HG02763 (cell line): ENCODE results near the gene SFPQ.
"Not testable (repeated sequence)": the region's sequence is repeated elsewhere in the genome, so short reads cannot be mapped to it uniquely, and the experiment has no call there.

Source experiments
- ATAC-seq: cut with Tn5 transposase; IDR thresholded peaks from one replicate; pipeline ENCODE4 v1.9.1; 2021; ENCODE audit warnings: mild to moderate bottlenecking, moderate library complexity; ENCODE audit not compliant: unreplicated experiment

SFPQ gene

DNA sequence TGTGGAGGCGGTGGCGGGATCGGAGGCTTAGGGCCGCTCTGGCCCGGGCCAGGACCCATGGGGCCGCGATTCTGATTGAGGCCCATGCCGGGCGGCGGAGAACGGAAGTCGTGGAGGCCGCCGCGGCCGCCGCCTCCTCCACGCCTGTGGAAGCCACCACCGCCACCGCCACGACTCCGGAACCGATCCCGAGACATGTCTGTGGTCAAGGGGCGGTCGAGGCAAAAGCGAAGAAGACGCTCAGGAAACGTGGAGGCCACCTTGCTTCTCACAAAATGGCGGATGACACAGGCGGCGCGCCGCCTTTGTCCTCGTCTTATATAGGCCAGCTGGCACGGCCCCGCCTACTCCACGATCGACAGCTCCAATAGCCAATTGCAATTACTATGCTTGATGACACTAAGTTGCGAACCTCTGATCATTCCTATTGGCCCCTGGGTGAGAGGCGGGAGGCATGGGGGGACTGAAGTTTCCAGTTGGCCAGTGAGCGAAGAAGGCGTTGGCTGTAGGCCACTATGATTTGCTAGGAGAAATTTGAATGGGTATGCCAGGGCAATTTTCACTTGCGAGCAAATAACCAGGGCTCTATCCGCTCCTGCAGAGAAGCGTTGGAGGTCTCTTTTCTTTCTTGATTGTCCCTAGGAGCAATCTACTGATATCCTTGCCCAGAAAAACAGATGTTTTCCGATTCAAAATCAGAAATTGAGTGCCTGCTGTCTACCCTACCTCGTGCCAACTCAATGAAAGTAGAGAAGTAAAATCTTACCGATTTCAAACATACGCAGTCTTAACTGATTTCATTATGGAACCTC lies at the start of gene SFPQ:
SFPQ (minus strand) TSS at position 293 of the 812 bp plus-strand sequence; CDS start at position 197, 96 bp downstream.
- peak; percentile 90 for ATAC-seq

DNA sequence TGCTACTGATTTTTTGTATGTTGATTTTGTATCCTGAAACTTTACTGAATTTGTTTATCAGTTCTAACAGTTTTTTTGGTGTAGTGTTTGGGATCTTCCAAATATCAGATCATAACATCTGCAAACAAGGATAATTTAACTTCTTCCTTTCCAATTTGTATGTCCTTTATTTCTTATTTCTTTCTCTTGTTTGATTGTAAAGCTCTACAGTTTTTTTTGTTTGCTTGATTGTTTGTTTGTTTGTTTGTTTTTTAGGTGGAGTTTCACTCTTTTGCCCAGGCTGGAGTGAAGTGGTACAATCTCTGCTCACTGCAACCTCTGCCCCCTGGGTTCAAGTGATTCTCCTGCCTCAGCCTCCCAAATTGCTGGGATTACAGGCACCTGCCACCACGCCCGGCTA lies 43.8 kb upstream of the SFPQ start:
- ATAC-seq = not testable (repeated sequence)

GRCh38 chr1:35231287-35231686 lies 38.3 kb upstream of the SFPQ start:
- no peak for ATAC-seq

GRCh38 chr1:35229587-35230360 lies 36.8 kb upstream of the SFPQ start:
- ATAC-seq = no peak

DNA sequence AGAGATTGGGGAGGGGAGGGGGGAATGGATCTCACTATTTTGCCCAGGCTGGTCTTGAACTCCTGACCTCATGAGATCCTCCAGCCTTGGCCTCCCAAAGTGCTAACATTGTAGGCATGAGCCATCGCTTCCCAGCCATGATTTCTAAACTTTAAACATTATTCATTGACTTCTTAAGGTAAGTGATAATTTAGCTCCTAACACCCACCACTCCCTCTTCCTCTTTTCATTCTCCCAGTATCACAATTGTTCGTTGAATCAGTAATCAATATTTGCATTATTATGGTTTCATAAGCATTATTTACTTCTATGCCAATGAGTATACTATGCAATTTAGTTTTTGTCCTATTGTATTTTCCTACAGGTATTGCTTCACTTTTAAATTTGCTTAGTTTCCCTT lies 33.6 kb upstream of the SFPQ start:
- ATAC-seq = no peak

- ATAC-seq = no peak
Measured at GRCh38 chr1:35223084-35223630, 30.2 kb upstream of the SFPQ start.

DNA sequence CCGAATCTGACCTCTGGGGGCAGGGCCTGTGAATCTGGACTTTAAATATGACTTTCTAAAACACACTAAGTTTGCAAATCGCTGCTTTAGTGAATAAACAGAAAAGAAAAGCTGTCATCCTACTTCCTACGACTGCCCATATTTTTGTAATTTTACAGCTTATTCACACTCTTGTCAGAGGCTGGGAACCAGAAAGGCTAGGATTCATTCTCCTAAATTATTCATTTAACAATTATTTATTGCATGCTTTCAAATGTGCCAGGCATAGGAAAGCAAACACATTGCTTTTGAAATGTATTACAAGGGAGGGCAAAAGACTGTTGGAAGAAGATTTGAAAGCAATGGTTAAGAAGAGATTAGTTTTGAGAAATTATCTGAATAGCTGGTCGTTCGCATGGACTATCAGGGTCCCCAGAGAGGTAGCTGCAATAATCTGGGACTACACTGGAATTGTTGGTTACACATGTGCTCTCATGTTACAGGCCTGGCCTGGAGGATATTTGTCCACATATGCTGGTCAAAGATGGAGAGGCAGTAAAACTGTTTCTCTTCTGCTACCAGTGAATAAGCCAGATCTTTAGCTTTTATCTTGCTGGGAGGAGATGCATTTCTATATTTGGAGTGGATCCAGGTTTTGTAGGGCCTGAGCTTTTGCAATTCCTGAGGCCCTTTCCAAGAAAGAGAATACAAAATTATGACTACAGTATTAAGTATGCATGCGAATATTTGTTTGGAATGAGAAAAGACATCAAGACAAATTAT lies 29.6 kb upstream of the SFPQ start:
- ATAC-seq = no peak

DNA sequence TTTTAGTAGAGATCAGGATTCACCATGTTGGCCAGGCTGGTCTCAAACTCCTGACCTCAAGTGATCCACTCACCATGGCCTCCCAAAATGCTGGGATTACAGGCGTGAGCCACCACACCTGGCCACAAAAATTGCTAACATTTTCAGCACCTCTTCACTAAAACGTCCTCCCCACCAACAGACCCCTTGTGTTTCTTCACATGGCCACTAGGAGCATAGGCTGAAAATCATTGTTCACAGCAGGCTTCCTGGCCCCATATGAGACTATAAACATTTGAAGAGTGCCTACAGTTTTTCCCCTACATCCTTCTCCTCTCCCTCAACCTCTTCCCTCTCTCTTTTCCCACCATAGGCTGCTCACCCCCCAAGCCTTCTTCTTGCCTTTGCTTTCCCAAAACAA lies 28.0 kb upstream of the SFPQ start:
- no peak for ATAC-seq

DNA sequence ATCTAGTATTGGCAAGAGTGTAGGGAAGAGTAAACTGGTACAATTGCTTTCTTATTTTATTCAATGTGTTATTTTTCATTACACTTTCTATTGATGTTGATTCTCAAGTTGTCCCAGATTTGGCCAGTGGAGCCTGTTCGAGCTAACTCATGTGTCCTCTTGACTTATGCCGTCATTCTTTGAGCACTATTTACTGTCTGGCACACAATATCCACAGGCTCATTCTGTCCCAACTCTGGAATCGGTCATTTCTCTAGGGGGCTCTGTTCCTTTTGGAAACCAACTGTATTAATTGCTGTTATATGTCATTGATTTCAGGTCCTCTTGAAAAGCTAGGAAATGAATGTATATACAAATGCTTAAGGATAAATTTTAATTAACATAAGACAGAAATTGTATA lies 22.4 kb upstream of the SFPQ start:
- no peak for ATAC-seq

GRCh38 chr1:35211120-35211414 lies 18.1 kb upstream of the SFPQ start:
- ATAC-seq = no peak

GRCh38 chr1:35210321-35211119 lies 17.6 kb upstream of the SFPQ start:
- no peak for ATAC-seq

- no peak for ATAC-seq
Measured at GRCh38 chr1:35203295-35203694, 10.3 kb upstream of the SFPQ start.

GRCh38 chr1:35202048-35202719 lies 9.2 kb upstream of the SFPQ start:
- ATAC-seq = no peak

GRCh38 chr1:35201631-35202030 lies 8.7 kb upstream of the SFPQ start:
- ATAC-seq = no peak

DNA sequence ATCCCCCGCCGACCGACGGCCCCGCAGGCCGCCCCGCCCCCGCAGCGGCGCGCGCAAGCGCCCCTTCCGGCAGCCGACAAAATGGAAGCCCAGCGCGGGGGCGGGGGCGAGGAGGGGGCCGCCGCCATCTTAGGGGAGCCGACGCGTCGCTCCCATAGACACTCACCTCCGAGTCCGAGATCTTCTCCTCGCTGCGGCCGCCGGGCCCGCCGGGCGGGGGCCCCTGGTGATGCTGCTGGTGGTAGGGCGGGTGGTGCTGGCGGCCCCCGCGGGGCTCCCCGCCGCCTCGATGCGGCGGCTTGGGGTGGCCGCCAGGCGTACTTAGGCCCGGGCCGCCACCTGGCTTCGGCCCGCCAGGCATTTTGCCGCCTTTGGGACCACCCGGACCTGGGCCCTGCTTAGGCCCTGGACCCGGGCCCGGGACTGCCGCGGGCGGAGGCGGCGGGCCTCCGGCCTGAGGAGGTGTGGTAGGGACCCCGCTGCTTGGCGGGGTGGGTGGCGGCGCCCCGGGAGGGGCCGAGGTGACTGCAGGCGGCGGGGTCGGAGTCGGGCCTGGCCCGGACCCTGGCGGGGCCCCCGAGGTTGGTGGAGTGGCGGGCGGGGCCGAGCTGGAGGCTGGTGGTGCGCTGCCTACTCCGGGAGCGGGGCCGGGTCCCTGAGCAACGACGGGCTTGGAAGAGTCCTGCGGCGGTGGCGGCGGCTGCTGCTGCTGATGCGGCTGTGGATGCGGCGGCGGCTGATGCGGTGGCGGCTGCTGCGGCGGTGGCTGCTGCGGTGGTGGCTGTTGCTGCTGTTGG lies 691 bp downstream of the SFPQ start:
- peak; percentile 37 for ATAC-seq

GRCh38 chr1:35191429-35192055 lies 1.4 kb downstream of the SFPQ start:
- no peak for ATAC-seq

GRCh38 chr1:35190784-35191183 lies 2.2 kb downstream of the SFPQ start:
- no peak for ATAC-seq

DNA sequence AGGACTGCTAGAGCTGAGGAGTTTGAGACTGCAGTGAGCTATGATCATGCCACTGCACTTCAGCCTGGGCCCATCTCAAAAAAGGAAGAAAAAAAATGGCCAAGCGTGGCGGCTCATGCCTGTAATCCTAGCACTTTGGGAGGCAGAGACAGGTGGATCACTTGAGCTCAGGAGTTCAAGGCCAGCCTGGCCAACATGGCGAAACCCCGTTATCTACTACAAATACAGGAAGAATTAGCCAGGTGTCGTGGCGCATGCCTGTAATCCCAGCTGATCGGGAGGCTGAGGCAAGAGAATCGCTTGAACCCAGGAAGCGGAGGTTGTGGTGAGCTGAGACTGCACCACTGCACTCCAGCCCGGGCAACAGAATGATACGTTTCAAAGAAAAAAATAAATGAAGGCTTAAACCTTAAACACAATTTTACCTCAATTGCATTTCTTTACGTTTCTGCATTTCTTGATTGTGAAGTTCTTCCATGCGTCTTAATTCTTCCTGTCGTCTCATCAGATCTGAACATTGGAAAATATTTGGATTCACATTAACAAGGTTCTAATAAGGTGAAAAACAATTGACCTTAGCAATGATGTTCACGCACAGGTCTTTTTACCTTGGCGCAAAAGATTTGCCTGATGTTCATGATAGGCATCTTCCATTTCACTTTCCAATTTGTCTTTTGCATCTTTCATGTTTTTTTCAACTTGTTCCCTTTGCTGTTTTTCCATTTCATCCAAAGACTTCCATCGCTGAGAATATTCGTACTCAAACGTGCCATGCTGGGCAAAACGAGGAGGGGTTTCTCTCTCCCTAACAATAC lies 4.2 kb downstream of the SFPQ start:
- no peak for ATAC-seq
